T-helper 17 cell (primary cell): Measurements from ENCODE around the gene ZSWIM1. TPM values are rescaled to one million over a fixed set of nuclear protein-coding genes. Genes with fewer than 3 reads are reported as not detected.

Experiments used
- ATAC-seq: fragments of 150-1000 bp; cut with Tn5 transposase; 2 replicates; pipeline ENCODE4 v1.10.0; 2021; ENCODE audit warnings: mild to moderate bottlenecking, moderate library complexity
- DNase-seq, 3 donors: peaks; one replicate each; pipeline versions ENCODE4 v3.0.0 to v3.0.0-alpha.2; 2020 to 2021
- H3K9me3 ChIP-seq: one replicate; pipeline ENCODE4 v1.7.0; 2013; ENCODE audit warnings: low read length, mild to moderate bottlenecking; ENCODE audit not compliant: control insufficient read depth, poor library complexity, severe bottlenecking
- H3K27ac Mint-ChIP-seq: one replicate; pipeline ENCODE4 v1.8.0; 2022; ENCODE audit warnings: mild to moderate bottlenecking, moderate library complexity, mixed read lengths
- H3K27me3 Mint-ChIP-seq: one replicate; pipeline ENCODE4 v1.8.0; 2022; ENCODE audit warnings: mixed read lengths
- H3K36me3 Mint-ChIP-seq: one replicate; pipeline ENCODE4 v1.8.0; 2022; ENCODE audit warnings: low read depth, mixed read lengths
- H3K4me1 Mint-ChIP-seq: one replicate; pipeline ENCODE4 v1.8.0; 2022; ENCODE audit warnings: mild to moderate bottlenecking, mixed read lengths
- H3K4me3 Mint-ChIP-seq: one replicate; pipeline ENCODE4 v1.8.0; 2022; ENCODE audit warnings: mild to moderate bottlenecking, moderate library complexity, mixed read lengths
- total RNA-seq, 4 donors: library from RNA in 2 of 4; stranded (reverse) in 2 of 4; gene quantifications; one replicate each; pipeline ENCODE4 v1.2.3 and lab custom pipeline; 2022 to 2026

Gene ZSWIM1
- total RNA-seq, 2 donors from 2014 or later, result 8.0 to 10.2 TPM

GRCh38 chr20:45910670-45911485 lies 29.9 kb downstream of the ZSWIM1 start:
- Mint-ChIP-seq H3K36me3 (no peaks in the 10 kb centered on the region), H3K27me3 (peaks cover 10% of the 10 kb centered on the region), H3K4me1 (peaks cover 10% of the 10 kb centered on the region), H3K4me3 (peak overlapping the region; percentile 86), H3K27ac (peak overlapping the region; percentile 1)
- peak; percentile 91 for ATAC-seq
- H3K9me3 ChIP-seq, result no peaks in the 10 kb centered on the region
- peak; percentile 71 to 82 (median 72) for DNase-seq

DNA sequence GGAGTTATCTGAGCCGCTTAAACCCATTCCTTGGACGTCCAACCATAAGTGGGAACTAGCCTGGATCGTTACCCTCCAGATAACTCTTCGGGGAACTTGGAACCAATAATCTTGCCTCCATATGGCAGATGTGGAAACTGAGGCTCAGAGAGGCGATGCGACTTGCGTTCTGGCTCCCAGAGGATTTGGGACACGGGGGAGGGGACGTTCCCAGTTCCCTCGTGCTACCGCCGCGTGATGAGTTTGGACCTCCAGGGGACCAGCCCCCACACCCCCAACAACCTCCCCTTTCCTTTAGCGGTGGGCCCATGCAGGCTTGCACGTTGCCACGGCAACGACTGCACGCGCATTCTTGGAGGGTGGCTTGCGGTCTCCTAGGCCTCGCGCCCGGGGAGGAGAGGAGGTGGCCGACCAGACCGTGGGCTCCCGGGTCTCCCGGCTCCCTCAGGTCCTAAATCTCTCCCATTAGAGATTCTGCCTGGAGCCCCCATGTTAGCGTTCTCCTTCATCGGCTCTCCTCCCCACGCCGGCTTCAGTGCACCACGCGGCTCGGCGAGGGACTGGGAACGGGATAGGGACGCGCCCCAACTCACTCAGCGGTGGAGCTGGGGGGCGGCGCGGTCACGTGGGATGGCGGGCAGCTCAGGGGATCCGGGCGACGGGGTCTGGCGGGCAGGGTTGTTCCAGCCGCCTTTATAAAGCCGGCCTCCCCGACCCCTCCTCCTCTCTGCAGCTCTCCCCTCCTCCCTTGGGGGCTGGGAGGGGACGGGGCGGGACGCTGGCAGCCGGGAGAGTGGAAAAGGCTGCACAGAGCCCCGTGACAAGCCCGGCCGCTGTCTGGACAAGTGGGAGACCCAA lies 30.7 kb downstream of the ZSWIM1 start, which contains the start of gene PLTP:
PLTP (minus strand) TSS at position 670 of the 858 bp plus-strand sequence. CDS start 703 bp downstream, outside the sequence.
- peak within 1 kb of the TSS; percentile 1 for H3K27ac Mint-ChIP-seq
- ATAC-seq, result peak; percentile 32
- H3K9me3 ChIP-seq, result no peaks in the 10 kb centered on the region
- H3K4me1 Mint-ChIP-seq, result peaks cover 10% of the 10 kb centered on the region
- H3K4me3 Mint-ChIP-seq, result peak within 1 kb of the TSS; percentile 86
- no peaks in the 10 kb centered on the region for H3K36me3 Mint-ChIP-seq
- H3K27me3 Mint-ChIP-seq, result peaks cover 18% of the 10 kb centered on the region
- peak in 1 of 3 donors; percentile 20 for DNase-seq

- Mint-ChIP-seq H3K4me1 (peaks cover 10% of the 10 kb centered on the region), H3K4me3 (no peak overlapping the region), H3K27ac (no peak overlapping the region), H3K36me3 (no peaks in the 10 kb centered on the region), H3K27me3 (peaks cover 18% of the 10 kb centered on the region)
- ATAC-seq (no peak), DNase-seq (no peak)
- H3K9me3 ChIP-seq, result no peaks in the 10 kb centered on the region
Measured at GRCh38 chr20:45912344-45912682, 31.3 kb downstream of the ZSWIM1 start.

- no peak for ATAC-seq
- Mint-ChIP-seq H3K4me3 (peak overlapping the region; percentile 45), H3K27ac (no peak overlapping the region), H3K36me3 (no peaks in the 10 kb centered on the region), H3K4me1 (peaks cover 10% of the 10 kb centered on the region), H3K27me3 (peaks cover 22% of the 10 kb centered on the region)
- no peak for DNase-seq
- no peaks in the 10 kb centered on the region for H3K9me3 ChIP-seq
Measured at GRCh38 chr20:45913116-45913515, 32.1 kb downstream of the ZSWIM1 start.

- Mint-ChIP-seq H3K4me3 (no peak overlapping the region), H3K27ac (no peak overlapping the region), H3K27me3 (peaks cover 47% of the 10 kb centered on the region), H3K36me3 (peaks cover 5% of the 10 kb centered on the region), H3K4me1 (peaks cover 5% of the 10 kb centered on the region)
- H3K9me3 ChIP-seq, result no peaks in the 10 kb centered on the region
- DNase-seq (no peak), ATAC-seq (no peak)
Measured at GRCh38 chr20:45917790-45918141, 36.7 kb downstream of the ZSWIM1 start.

- no peak overlapping the region for H3K4me3 Mint-ChIP-seq
- H3K27me3 Mint-ChIP-seq, result peaks cover 47% of the 10 kb centered on the region
- DNase-seq, result no peak
- H3K36me3 Mint-ChIP-seq, result peaks cover 5% of the 10 kb centered on the region
- no peak overlapping the region for H3K27ac Mint-ChIP-seq
- no peaks in the 10 kb centered on the region for H3K9me3 ChIP-seq
- ATAC-seq, result no peak
- peaks cover 5% of the 10 kb centered on the region for H3K4me1 Mint-ChIP-seq
Measured at GRCh38 chr20:45918182-45918737, 37.2 kb downstream of the ZSWIM1 start.

DNA sequence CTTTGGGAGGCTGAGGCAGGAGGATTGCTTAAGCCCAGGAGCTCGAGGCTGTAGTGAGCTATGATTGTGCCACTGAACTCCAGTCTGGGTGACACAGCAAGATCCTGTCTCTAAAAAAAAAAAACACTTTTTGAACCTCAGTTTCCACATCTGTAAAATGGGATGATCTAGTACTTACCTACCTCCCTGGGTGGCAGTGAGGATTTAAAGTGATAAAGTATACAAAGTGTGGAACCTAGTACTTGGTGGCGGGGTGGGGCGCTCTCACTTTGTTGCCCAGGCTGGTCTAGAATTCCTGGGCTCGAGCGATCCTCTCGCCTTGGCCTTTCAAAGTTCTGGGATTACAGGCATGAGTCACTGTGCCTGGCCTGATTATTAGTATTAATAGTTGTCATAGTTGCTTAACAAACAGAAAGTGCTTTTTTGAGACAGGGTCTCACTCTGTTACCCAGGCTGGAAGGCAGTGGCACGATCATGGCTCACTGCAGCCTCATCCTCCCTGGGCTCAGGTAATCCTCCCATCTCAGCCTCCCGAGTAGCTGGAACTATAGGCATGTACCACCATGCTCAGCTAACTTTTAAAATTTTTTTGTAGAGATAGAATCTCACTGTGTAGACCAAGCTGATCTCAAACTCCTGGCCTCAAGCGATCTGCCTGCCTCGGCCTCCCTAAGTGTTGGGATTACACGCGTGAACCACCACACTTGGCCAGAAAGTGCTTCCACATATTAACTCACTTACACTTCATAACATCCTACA lies 37.9 kb downstream of the ZSWIM1 start:
- no peaks in the 10 kb centered on the region for H3K9me3 ChIP-seq
- ATAC-seq (no peak), DNase-seq (no peak)
- Mint-ChIP-seq H3K4me3 (no peak overlapping the region), H3K4me1 (peaks cover 5% of the 10 kb centered on the region), H3K36me3 (peaks cover 5% of the 10 kb centered on the region), H3K27ac (no peak overlapping the region), H3K27me3 (peaks cover 47% of the 10 kb centered on the region)

GRCh38 chr20:45919542-45920399 lies 38.7 kb downstream of the ZSWIM1 start:
- H3K27ac Mint-ChIP-seq, result no peak overlapping the region
- peaks cover 11% of the 10 kb centered on the region for H3K4me1 Mint-ChIP-seq
- H3K9me3 ChIP-seq, result no peaks in the 10 kb centered on the region
- H3K36me3 Mint-ChIP-seq, result peaks cover 5% of the 10 kb centered on the region
- H3K4me3 Mint-ChIP-seq, result no peak overlapping the region
- no peak for ATAC-seq
- no peak for DNase-seq
- peaks cover 38% of the 10 kb centered on the region for H3K27me3 Mint-ChIP-seq

DNA sequence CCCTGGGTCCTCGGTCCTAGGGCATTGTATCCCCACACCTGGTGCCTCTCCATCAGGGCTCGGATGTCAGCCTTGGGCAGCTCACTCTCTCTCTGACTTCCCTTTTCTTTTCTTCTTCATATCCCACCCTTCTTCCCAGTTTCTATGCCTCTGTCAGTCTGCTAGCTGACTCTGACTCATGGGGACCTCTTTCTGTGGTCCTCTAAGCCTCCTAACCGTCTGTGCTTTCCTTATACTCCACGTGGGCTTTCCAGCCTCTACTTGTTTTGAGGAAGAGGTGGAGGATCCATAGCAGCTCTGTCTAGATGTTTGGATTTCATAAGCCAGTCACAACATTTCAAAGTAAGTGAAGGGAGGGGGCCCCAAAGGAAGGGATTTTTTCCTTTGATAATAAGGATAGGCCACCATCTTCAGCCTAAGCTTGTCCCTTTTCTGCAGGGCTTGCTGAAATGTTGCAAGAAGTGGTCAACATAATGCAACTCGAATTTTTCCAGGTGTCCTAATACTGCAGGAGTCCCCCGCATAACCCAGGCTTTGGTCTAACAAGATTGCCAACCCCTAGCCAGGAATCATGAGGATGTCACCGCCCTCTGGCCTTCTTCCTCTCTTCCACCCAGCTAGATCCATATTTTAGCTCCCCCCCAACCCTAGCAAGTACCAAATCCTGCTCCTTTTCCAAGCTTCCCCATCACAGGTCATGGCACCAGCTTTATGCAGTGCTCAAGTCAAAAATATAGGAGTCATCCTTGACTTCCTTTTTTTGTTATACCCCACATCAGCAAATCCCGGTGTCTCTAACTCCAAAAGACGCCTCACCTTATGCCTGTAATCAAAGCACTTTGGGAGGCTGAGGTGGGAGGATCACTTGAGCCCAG lies 39.7 kb downstream of the ZSWIM1 start:
- Mint-ChIP-seq H3K27me3 (peaks cover 38% of the 10 kb centered on the region), H3K27ac (no peak overlapping the region), H3K4me1 (peaks cover 11% of the 10 kb centered on the region), H3K36me3 (peaks cover 5% of the 10 kb centered on the region), H3K4me3 (no peak overlapping the region)
- DNase-seq, result no peak
- no peaks in the 10 kb centered on the region for H3K9me3 ChIP-seq
- ATAC-seq, result no peak

GRCh38 chr20:45921337-45922189 lies 40.5 kb downstream of the ZSWIM1 start:
- peaks cover 11% of the 10 kb centered on the region for H3K4me1 Mint-ChIP-seq
- peaks cover 5% of the 10 kb centered on the region for H3K36me3 Mint-ChIP-seq
- H3K4me3 Mint-ChIP-seq, result no peak overlapping the region
- H3K9me3 ChIP-seq, result no peaks in the 10 kb centered on the region
- DNase-seq (no peak), ATAC-seq (no peak)
- H3K27me3 Mint-ChIP-seq, result peaks cover 29% of the 10 kb centered on the region
- H3K27ac Mint-ChIP-seq, result peak overlapping the region; percentile 66
